ENCODE measurements around the gene HTR3D. TPM values are rescaled to one million over a fixed set of nuclear protein-coding genes. Genes with fewer than 3 reads are reported as not detected.
A peak's percentile ranks its signal among the peaks of the same experiment; 100 is the strongest.

The HTR3D gene
- total and polyA plus RNA-seq, 2 of the 13 experiments (the other 11 are each of a cell fraction or from before 2014, with no cell fraction given), result not detected

- Histone ChIP-seq H3K4me3 (replicated peaks in 1 of 3; ENCODE audit: insufficient read depth in 1 of 3, low read depth in 2 of 3, low read length in 3 of 3) (peak overlapping the region; percentile 73 to 97 (median 79)), H3K36me3 (replicated peaks in 1 of 2; ENCODE audit: control insufficient read depth in 1 of 2, insufficient read depth in 2 of 2, low read length in 2 of 2) (no peaks in the 10 kb centered on the region; a peak in 2 of 5 replicates), H4K20me1 (ENCODE audit: insufficient read depth, low read length) (no peaks in the 10 kb centered on the region), H3K4me2 (ENCODE audit: low read depth, low read length) (peak overlapping the region; percentile 81), H3K79me2 (ENCODE audit: insufficient read depth, low read length) (no peaks in the 10 kb centered on the region), H3K9me3 (ENCODE audit: low read length) (no peaks in the 10 kb centered on the region), H3K4me1 (ENCODE audit: insufficient read depth, low read length) (peaks cover 32% of the 10 kb centered on the region), H3K9ac (ENCODE audit: insufficient read depth, low read depth, low read length) (peak overlapping the region; percentile 54), H3K27ac (ENCODE audit: extremely low read length, insufficient read depth, low read length) (peak overlapping the region; percentile 30), H2AFZ (ENCODE audit: low read length) (no peak overlapping the region), H3K27me3 (ENCODE audit: control insufficient read depth in 1 of 2, insufficient read depth in 2 of 2, low read length in 2 of 2) (no peaks in the 10 kb centered on the region)
- ChIA-PET POLR2A (interaction anchor here (0.9 to 1.5 kb wide), 8 partner anchors 29 to 139 kb away, joined by 3 to 7 read pairs (median 5); partner anchors contain the start of gene EIF2B5), CTCF (ENCODE audit: low intra/inter-chr PET ratio, low total read pairs) (interaction anchor here (2.5 kb wide), 1 partner anchor 122 kb away, joined by 17 read pairs; no protein-coding TSS in a partner anchor)
- BruUV-seq (replicated peaks), result TSS peak; percentile 56
- intact Hi-C loops (cut with micrococcal nuclease; ENCODE audit: unreplicated experiment) (loop anchor here (1.0 to 10.0 kb wide), 3 partner anchors 28 to 228 kb away; partner anchors contain the start of genes ALG3 and EEF1AKMT4), in situ Hi-C loops (cut with HindIII; ENCODE audit: extremely low pct_ligation_motif_present, low pct_unique_long_range_greater_than_20kb) (loop anchor here (5.0 kb wide), 1 partner anchor 120 kb away; no protein-coding TSS in a partner anchor)
- peak; percentile 18 for DNase-seq (ENCODE audit: low spot score)
- WGBS (ENCODE audit: low lambda C conversion rate), result 54% methylated on average over 42 of the region's 57 CpGs
- FAIRE-seq, result no peak
- peak; percentile 90 for ATAC-seq
- no peak for TF ChIP-seq TRIM22 (IDR thresholded peaks at IDR 0.05)
- no peak for TF ChIP-seq ATF6 (CRISPR knock-in tag; conservative IDR thresholded peaks at IDR 0.05)
- TF ChIP-seq ZNF747 (CRISPR knock-in tag; IDR thresholded peaks at IDR 0.05; ENCODE audit: borderline replicate concordance), result 0 out of 2 replicates have a peak, but pooled peaks have one; percentile 2
- no peak for TF ChIP-seq TGIF2 (CRISPR knock-in tag; IDR thresholded peaks at IDR 0.05)
- TF ChIP-seq SRSF1 (optimal IDR thresholded peaks at IDR 0.05; ENCODE audit: low read depth, low read length), result peak; percentile 22
- no peak for TF ChIP-seq RAD51 (IDR thresholded peaks at IDR 0.05; ENCODE audit: borderline replicate concordance)
- no peak for TF ChIP-seq ZSCAN22 (CRISPR knock-in tag; IDR thresholded peaks at IDR 0.05)
- TF ChIP-seq BORCS8-MEF2B (CRISPR knock-in tag; IDR thresholded peaks at IDR 0.05), result no peak
- TF ChIP-seq NR2F1 (CRISPR knock-in tag; IDR thresholded peaks at IDR 0.05), result no peak
- no peak for TF ChIP-seq MTERF4 (CRISPR knock-in tag; IDR thresholded peaks at IDR 0.05)
- no peak for TF ChIP-seq ZNF784 (CRISPR knock-in tag; IDR thresholded peaks at IDR 0.05; ENCODE audit: borderline replicate concordance)
- no peak for TF ChIP-seq ZNF501 (CRISPR knock-in tag; IDR thresholded peaks at IDR 0.05)
- TF ChIP-seq THAP8 (CRISPR knock-in tag; IDR thresholded peaks at IDR 0.05; ENCODE audit: borderline replicate concordance), result no peak
Observed at GRCh38 chr3:184016811-184017671, 14.5 kb upstream of the HTR3D start.

Data from HepG2 (cell line).